ENCODE results near the gene CDK6. TPM values are rescaled to one million over a fixed set of nuclear protein-coding genes. Genes with fewer than 3 reads are reported as not detected.

Gene CDK6
- total RNA-seq, 4 donors from 2014 or later: 18.9 to 30.3 (median 24.2) TPM

DNA sequence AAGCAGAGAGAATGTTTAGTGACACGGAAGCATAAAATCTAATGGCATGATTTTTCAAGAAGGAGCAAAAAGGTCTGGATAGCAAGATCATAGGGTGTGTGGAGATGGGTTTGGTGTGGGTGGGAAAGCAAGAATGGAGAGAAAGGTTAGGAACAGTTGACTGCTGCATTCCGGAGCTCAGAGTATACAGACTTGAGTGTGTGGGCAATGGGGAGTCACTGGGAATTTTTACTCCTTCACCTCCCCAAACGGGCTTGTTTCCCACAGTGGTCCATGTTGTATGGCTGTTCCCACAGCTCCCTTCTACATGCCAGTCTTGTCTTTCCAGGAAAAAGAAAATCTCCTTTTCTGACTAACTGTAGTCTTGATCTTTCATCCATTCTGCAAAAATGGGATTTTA, 122.1 kb downstream of the CDK6 start:
- DNase-seq (ENCODE audit: low spot score): no peak
- ATAC-seq (ENCODE audit: low FRiP score): no peak
- TF ChIP-seq CTCF (IDR thresholded peaks at IDR 0.05): no peak

DNA sequence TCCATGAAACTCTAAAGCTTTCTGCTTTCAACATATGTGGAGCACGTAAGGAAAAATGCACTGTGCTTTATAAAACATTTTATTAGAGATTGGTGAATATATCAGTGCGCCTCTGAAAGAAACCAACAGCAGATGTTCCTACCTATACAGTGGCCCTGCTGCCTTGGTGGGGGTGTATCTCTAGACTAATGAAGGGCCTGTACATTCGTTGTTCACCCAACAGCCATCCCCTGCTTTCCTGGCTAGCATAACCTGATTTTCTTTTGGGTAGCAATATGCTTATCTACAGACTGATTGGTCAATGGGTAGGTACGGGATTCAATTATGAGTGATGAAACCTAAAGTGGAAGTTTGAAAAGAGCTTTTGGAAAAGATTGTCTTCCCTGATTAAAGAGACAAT, 126.5 kb downstream of the CDK6 start:
- ATAC-seq (ENCODE audit: low FRiP score): no peak
- no peak for DNase-seq (ENCODE audit: low spot score)
- no peak for TF ChIP-seq CTCF (IDR thresholded peaks at IDR 0.05)

GRCh38 chr7:92709150-92709549, 127.2 kb downstream of the CDK6 start:
- ATAC-seq (ENCODE audit: low FRiP score) (no peak), DNase-seq (ENCODE audit: low spot score) (no peak)
- no peak for TF ChIP-seq CTCF (IDR thresholded peaks at IDR 0.05)

- DNase-seq (ENCODE audit: low spot score) (no peak), ATAC-seq (ENCODE audit: low FRiP score) (no peak)
- TF ChIP-seq CTCF (IDR thresholded peaks at IDR 0.05): no peak
Observed at GRCh38 chr7:92708111-92709042, 128.0 kb downstream of the CDK6 start.

- no peak for TF ChIP-seq CTCF (IDR thresholded peaks at IDR 0.05)
- ATAC-seq (ENCODE audit: low FRiP score) (no peak), DNase-seq (ENCODE audit: low spot score) (no peak)
Observed at GRCh38 chr7:92707435-92707834, 128.9 kb downstream of the CDK6 start.

DNA sequence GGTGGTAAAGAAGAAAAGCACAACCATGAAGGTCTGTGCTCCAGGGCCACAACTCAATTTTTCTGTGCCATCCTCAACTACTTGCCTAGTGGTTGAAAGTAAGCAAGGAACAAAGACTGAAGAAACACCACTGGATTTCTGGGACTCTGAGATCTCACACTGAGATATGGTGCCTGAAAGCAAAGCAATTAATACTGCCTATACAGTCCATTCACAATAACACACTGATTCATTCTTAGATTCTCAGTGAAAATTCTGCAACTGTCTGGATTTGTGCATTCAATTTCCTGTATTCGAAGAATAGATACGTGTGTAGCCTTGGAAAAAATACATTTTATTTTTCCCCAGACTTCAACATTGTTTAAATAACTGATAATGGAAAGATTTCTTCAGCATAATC, 129.8 kb downstream of the CDK6 start:
- no peak for DNase-seq (ENCODE audit: low spot score)

More for the DNA sequence above, 129.8 kb downstream of the CDK6 start:
- no peak for TF ChIP-seq CTCF (IDR thresholded peaks at IDR 0.05)
- no peak for ATAC-seq (ENCODE audit: low FRiP score)
